Measurements from ENCODE around the gene SLC13A3. TPM values are rescaled to one million over a fixed set of nuclear protein-coding genes. Genes with fewer than 3 reads are reported as not detected.
A peak's percentile ranks its signal among the peaks of the same experiment; 100 is the strongest.
"Not testable (repeated sequence)": the region's sequence is repeated elsewhere in the genome, so short reads cannot be mapped to it uniquely, and the experiment has no call there.

The SLC13A3 gene
- total RNA-seq, 4 donors from 2014 or later: 5.7 to 11.6 (median 9.3) TPM

DNA sequence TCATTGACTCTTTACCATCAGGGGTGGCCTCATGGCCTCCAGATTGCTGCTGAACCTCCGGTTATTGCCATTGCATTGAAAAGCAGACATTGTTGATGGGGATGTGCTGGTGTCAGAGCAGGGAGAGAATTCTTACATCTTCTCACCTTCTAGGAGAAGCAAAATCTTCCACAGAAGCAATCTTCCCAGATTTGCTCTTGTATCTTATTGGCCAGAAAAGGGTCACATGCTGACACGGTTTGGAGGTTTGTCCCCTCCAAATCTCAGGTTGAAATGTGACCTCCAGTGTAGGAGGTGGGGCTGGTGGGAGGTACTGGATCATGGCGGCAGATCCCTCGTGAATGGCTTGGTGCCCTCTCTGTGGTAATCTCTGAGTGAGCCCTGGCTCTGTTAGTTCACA lies 27.3 kb upstream of the SLC13A3 start:
- peaks cover 0 to 5% (median 0%) of the 10 kb centered on the region in 3 donors for H3K36me3 ChIP-seq
- H3K4me1 ChIP-seq: peaks cover 0 to 28% (median 5%) of the 10 kb centered on the region in 4 donors
- no peak for TF ChIP-seq EP300 (IDR thresholded peaks at IDR 0.05)
- TF ChIP-seq, protein P1, sequence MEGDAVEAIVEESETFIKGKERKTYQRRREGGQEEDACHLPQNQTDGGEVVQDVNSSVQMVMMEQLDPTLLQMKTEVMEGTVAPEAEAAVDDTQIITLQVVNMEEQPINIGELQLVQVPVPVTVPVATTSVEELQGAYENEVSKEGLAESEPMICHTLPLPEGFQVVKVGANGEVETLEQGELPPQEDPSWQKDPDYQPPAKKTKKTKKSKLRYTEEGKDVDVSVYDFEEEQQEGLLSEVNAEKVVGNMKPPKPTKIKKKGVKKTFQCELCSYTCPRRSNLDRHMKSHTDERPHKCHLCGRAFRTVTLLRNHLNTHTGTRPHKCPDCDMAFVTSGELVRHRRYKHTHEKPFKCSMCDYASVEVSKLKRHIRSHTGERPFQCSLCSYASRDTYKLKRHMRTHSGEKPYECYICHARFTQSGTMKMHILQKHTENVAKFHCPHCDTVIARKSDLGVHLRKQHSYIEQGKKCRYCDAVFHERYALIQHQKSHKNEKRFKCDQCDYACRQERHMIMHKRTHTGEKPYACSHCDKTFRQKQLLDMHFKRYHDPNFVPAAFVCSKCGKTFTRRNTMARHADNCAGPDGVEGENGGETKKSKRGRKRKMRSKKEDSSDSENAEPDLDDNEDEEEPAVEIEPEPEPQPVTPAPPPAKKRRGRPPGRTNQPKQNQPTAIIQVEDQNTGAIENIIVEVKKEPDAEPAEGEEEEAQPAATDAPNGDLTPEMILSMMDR (IDR thresholded peaks at IDR 0.05): no peak
- no peak for TF ChIP-seq POLR2A (IDR thresholded peaks at IDR 0.05)
- no peaks in the 10 kb centered on the region for H3K27me3 ChIP-seq
- H3K4me3 ChIP-seq: no peak overlapping the region
- WGBS, 2 donors: 74 to 76% methylated on average over 4 of the region's 4 CpGs
- H3K9me3 ChIP-seq: no peaks in the 10 kb centered on the region
- DNase-seq (ENCODE audit: low spot score in 2 of 2): no peak
- H3K27ac ChIP-seq: no peak overlapping the region

DNA sequence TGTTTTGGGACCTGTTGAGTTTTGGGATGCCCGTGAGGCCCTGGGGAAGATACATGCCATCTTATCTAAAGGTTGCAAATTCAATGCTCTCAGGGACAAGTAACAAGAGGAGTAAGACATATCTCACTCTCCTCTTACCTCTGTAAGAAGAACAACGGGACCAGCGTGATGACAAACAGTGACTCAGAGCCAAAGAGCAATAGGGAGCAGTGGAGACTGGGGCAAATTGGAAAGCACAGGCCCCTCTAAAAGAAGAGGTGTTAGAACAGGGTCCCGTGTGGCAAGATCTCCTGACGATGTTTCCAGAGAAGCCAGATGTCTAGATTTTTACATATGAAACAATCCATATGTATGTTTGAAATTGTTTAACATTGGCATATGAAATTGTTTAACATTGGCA lies 26.3 kb upstream of the SLC13A3 start:
- TF ChIP-seq EP300 (IDR thresholded peaks at IDR 0.05) (no peak), POLR2A (IDR thresholded peaks at IDR 0.05) (no peak)
- DNase-seq (ENCODE audit: low spot score in 2 of 2): no peak
- Histone ChIP-seq H3K9me3 (peaks cover 0 to 6% (median 0%) of the 10 kb centered on the region in 4 donors), H3K27me3 (no peaks in the 10 kb centered on the region), H3K4me1 (peaks cover 0 to 19% (median 0%) of the 10 kb centered on the region in 4 donors), H3K4me3 (no peak overlapping the region), H3K36me3 (peaks cover 0 to 6% (median 0%) of the 10 kb centered on the region in 3 donors), H3K27ac (no peak overlapping the region)
- 86 to 87% methylated on average over 5 of the region's 5 CpGs for WGBS, 2 donors

DNA sequence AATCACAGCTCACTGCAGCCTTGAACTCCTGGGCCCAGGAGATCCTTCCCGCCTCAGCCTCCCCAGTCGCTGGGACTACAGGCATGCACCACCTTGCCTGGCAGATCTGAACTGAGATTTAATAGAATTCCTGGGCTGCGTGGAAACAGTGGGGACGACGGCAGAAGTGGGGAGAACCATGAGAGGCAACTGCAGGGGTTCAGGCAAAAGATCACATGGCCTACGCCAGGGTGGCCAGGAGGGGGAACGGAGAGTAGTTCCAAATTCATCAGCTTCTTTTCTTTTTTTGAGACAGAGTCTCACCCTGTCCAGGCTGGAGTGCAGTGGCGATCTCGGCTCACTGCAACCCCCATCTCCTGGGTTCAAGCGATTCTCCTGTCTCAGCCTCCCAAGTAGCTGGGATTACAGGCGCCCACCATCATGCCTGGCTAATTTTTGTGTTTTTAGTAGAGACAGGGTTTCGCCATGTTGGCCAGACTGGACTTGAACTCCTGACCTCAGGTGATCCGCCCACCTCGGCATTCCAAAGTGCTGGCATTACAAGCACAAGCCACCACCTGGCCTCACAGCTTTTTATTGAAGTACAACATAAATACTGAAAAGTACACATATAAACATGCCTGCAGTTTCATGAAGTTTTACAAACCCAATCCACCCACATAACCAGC lies 25.5 kb upstream of the SLC13A3 start:
- peaks cover 0 to 14% (median 0%) of the 10 kb centered on the region in 4 donors for H3K4me1 ChIP-seq
- H3K36me3 ChIP-seq: peaks cover 0 to 13% (median 0%) of the 10 kb centered on the region in 3 donors
- not testable (repeated sequence) for H3K27ac ChIP-seq; DNase-seq (ENCODE audit: low spot score in 2 of 2); H3K4me3 ChIP-seq; H3K27me3 ChIP-seq
- peaks cover 0 to 14% (median 0%) of the 10 kb centered on the region in 4 donors for H3K9me3 ChIP-seq
- 89 to 92% methylated on average over 12 to 13 of the region's 14 CpGs for WGBS, 2 donors

DNA sequence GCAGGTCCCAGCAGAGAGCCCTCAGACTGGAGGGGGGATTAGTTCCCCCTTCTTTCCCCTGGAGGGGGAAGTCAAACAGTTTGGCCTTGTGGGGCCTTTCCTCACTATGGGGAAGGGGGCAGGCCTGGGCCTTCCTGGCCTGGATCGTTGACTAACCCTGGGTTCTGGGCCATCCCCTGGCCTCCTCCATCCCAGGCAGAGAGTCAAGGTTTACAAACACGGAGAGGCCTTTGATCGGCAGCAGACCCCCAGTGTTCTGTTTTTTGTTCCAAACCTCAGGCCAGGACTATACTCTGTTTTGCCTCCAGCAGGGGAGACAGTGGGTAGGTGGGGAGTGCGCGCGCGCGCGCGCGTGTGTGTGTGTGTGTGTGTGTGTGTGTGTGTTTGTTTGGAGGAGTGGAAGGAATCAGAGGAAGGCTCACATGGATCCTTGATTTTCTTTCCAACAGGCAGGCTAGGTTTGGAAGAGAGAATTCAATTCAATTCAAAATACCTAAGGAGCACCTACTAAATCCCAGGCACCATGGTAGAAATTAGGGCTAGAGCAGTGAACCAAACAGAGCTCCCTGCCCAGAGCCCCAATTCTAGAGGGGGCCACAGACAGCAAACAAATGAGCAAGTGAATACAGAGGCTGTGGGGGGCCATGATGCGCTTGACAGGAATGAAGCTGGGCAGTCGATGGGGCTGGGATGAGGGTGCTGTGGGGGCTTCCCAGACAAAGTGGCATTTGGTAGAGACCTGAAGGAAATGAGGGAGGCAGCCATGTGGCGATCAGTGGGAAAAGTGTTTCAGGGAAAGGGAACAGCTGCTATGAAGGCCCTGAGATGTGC lies 23.2 kb upstream of the SLC13A3 start:
- peaks cover 0 to 9% (median 0%) of the 10 kb centered on the region in 4 donors for H3K4me1 ChIP-seq
- no peak for DNase-seq (ENCODE audit: low spot score in 2 of 2)
- 37 to 42% methylated on average over 14 of the region's 14 CpGs for WGBS, 2 donors
- no peaks in the 10 kb centered on the region for H3K27me3 ChIP-seq
- TF ChIP-seq POLR2A (IDR thresholded peaks at IDR 0.05): no peak
- TF ChIP-seq, protein P1 (IDR thresholded peaks at IDR 0.05): no peak
- TF ChIP-seq EP300 (IDR thresholded peaks at IDR 0.05): no peak
- H3K4me3 ChIP-seq: no peak overlapping the region
- peak overlapping the region in 3 of 4 donors; percentile 36 to 50 (median 48) for H3K27ac ChIP-seq
- peaks cover 0 to 37% (median 0%) of the 10 kb centered on the region in 4 donors for H3K9me3 ChIP-seq
- peaks cover 0 to 20% (median 0%) of the 10 kb centered on the region in 3 donors for H3K36me3 ChIP-seq

- no peak overlapping the region for H3K4me3 ChIP-seq
- 57 to 69% methylated on average over 11 of the region's 11 CpGs for whole genome bisulfite sequencing, 2 donors
- peaks cover 0 to 9% (median 0%) of the 10 kb centered on the region in 4 donors for H3K4me1 ChIP-seq
- TF ChIP-seq, protein P1 (IDR thresholded peaks at IDR 0.05): no peak
- no peak for TF ChIP-seq EP300 (IDR thresholded peaks at IDR 0.05)
- TF ChIP-seq POLR2A (IDR thresholded peaks at IDR 0.05): no peak
- H3K27me3 ChIP-seq: no peaks in the 10 kb centered on the region
- H3K27ac ChIP-seq: peak overlapping the region in 3 of 4 donors; percentile 36 to 50 (median 48)
- H3K36me3 ChIP-seq: peaks cover 0 to 26% (median 0%) of the 10 kb centered on the region in 3 donors
- H3K9me3 ChIP-seq: peaks cover 0 to 39% (median 0%) of the 10 kb centered on the region in 4 donors
- DNase-seq (ENCODE audit: low spot score in 2 of 2): no peak
These were observed 22.4 kb upstream of the SLC13A3 start for GRCh38 chr20:46673394-46674252.

Data from tibial nerve (tissue), 4 donors.